Uterus (tissue), 2 donors: ENCODE data around the gene FAM241A.

Experiments
- POLR2A ChIP-seq, 2 donors: fragments of 450-650 bp; IDR thresholded peaks; one replicate each; pipeline ENCODE4 v1.6.1; 2016; ENCODE audit warnings: antibody characterized with exemption in 2 of 2, mild to moderate bottlenecking in 1 of 2, moderate library complexity in 1 of 2
- TF ChIP-seq, protein P1 (sequence below), 4 experiments: fragments of 200-600 bp in 2 of 4; fragments of 450-650 bp in 2 of 4; sonication (generic) in 2 of 4; IDR thresholded peaks; one replicate each; pipeline ENCODE4 v1.5.1; 2016 to 2019; ENCODE audit warnings: antibody characterized with exemption in 4 of 4, mild to moderate bottlenecking in 2 of 4, moderate library complexity in 1 of 4

DNA sequence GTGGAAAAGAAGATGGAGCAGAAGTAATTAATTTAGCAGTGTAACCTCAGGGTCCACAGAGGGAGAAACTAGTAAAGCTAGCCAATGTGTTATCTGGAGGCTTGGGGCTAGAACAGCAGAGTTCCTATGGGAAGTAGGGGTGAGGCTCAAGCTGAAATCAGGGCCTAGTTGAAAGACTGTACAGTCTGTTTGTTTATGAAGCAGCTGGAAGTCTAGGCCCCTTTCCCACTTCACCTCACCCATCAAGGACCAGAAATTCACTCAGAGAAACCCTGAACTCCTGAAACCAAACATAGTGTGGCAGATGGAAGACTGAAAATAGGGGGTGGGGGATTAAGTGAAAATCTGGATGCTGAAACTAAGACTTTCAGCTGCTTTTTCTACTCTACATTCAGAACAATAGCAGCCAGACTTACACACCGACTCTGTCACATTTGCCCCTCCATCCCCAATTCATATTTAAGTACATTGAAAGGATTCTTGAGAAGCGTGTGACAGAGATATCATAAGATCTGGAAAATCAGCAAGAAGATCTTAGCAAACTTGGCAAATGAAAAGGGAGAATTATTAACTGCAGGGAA, 32.6 kb upstream of the FAM241A start:
- TF ChIP-seq POLR2A (IDR thresholded peaks at IDR 0.05): no peak
- TF ChIP-seq, protein P1, sequence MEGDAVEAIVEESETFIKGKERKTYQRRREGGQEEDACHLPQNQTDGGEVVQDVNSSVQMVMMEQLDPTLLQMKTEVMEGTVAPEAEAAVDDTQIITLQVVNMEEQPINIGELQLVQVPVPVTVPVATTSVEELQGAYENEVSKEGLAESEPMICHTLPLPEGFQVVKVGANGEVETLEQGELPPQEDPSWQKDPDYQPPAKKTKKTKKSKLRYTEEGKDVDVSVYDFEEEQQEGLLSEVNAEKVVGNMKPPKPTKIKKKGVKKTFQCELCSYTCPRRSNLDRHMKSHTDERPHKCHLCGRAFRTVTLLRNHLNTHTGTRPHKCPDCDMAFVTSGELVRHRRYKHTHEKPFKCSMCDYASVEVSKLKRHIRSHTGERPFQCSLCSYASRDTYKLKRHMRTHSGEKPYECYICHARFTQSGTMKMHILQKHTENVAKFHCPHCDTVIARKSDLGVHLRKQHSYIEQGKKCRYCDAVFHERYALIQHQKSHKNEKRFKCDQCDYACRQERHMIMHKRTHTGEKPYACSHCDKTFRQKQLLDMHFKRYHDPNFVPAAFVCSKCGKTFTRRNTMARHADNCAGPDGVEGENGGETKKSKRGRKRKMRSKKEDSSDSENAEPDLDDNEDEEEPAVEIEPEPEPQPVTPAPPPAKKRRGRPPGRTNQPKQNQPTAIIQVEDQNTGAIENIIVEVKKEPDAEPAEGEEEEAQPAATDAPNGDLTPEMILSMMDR (IDR thresholded peaks at IDR 0.05): no peak
